ENCODE measurements around the gene AGPAT3. TPM values are rescaled to one million over a fixed set of nuclear protein-coding genes. Genes with fewer than 3 reads are reported as not detected.

Gene AGPAT3
- polyA plus RNA-seq, 1 experiment, result 36.1 TPM

- H3K27me3 ChIP-seq (ENCODE audit: control insufficient read depth, insufficient read depth, low read length), result no peaks in the 10 kb centered on the region
- H3K4me3 ChIP-seq (ENCODE audit: low read depth, low read length), result no peak overlapping the region
- no peak overlapping the region for H3K27ac ChIP-seq (ENCODE audit: low read depth, low read length)
- CTCF ChIA-PET, result interaction anchor here (0.5 kb wide), 1 partner anchor 33 kb away, joined by 4 read pairs; no protein-coding TSS in a partner anchor
- no peak for TF ChIP-seq CTCF (IDR thresholded peaks at IDR 0.05; ENCODE audit: low read depth, low read length)
- H3K9me3 ChIP-seq (ENCODE audit: control insufficient read depth, insufficient read depth, low read length), result no peaks in the 10 kb centered on the region
- DNase-seq (ENCODE audit: low read depth, low spot score), result no peak
- POLR2A ChIA-PET, result no interaction called here
Measured at GRCh38 chr21:44035244-44035643, 170.2 kb downstream of the AGPAT3 start.

Small RNA genes within 50 kb of the gene (small RNA-seq; reads per million reads assigned to genes)
- not detected for gene RNU6-1150P (ENCODE audit: insufficient read length, low read depth)
- gene RNU6-859P (ENCODE audit: insufficient read length, low read depth), result not detected

Other genes starting within 250 kb of the AGPAT3 start
- 1.0 and 1.1 TPM in 2 replicates for gene HSF2BP, start 205.7 kb upstream of the AGPAT3 start, polyA plus RNA-seq (2011; rRNA removed)
- 15.4 and 17.4 TPM in 2 replicates for gene RRP1B, start 205.7 kb upstream of the AGPAT3 start, polyA plus RNA-seq (2011; rRNA removed)
- gene PDXK, start 146.1 kb upstream of the AGPAT3 start, polyA plus RNA-seq (2011; rRNA removed), result 129 and 142 TPM in 2 replicates
- 54.3 and 62.0 TPM in 2 replicates for gene CSTB, start 88.9 kb upstream of the AGPAT3 start, polyA plus RNA-seq (2011; rRNA removed)
- gene RRP1, start 75.6 kb upstream of the AGPAT3 start, polyA plus RNA-seq (2011; rRNA removed), result 8.2 and 10.6 TPM in 2 replicates
- 26.0 and 26.8 TPM in 2 replicates for gene TRAPPC10, start 147.1 kb downstream of the AGPAT3 start, polyA plus RNA-seq (2011; rRNA removed)
- 12.1 and 12.9 TPM in 2 replicates for gene PWP2, start 242.2 kb downstream of the AGPAT3 start, polyA plus RNA-seq (2011; rRNA removed)

Measured in AG04450 (cell line).